ENCODE results near the gene EGFL7.
"Not testable (repeated sequence)": the region's sequence is repeated elsewhere in the genome, so short reads cannot be mapped to it uniquely, and the experiment has no call there.

Gene EGFL7

GRCh38 chr9:136629879-136630661 lies 32.6 kb upstream of the EGFL7 start:
- peak; percentile 59 for DNase-seq (ENCODE audit: low read depth)
- no peak overlapping the region for H3K4me3 ChIP-seq (replicated peaks; ENCODE audit: low read depth, low read length)
- peak; percentile 65 for TF ChIP-seq CTCF (IDR thresholded peaks at IDR 0.05; ENCODE audit: low read length, missing control alignments)

GRCh38 chr9:136630662-136630992 lies 32.1 kb upstream of the EGFL7 start:
- DNase-seq (ENCODE audit: low read depth), result no peak
- no peak for TF ChIP-seq CTCF (IDR thresholded peaks at IDR 0.05; ENCODE audit: low read length, missing control alignments)
- no peak overlapping the region for H3K4me3 ChIP-seq (replicated peaks; ENCODE audit: low read depth, low read length)

- peak; percentile 89 for DNase-seq (ENCODE audit: low read depth)
- TF ChIP-seq CTCF (IDR thresholded peaks at IDR 0.05; ENCODE audit: low read length, missing control alignments), result peak; percentile 87
- no peak overlapping the region for H3K4me3 ChIP-seq (replicated peaks; ENCODE audit: low read depth, low read length)
These were observed 31.4 kb upstream of the EGFL7 start for GRCh38 chr9:136631038-136632000.

GRCh38 chr9:136632072-136632471 lies 30.6 kb upstream of the EGFL7 start:
- not testable (repeated sequence) for H3K4me3 ChIP-seq (replicated peaks; ENCODE audit: low read depth, low read length); DNase-seq (ENCODE audit: low read depth)

GRCh38 chr9:136632491-136633106 lies 30.1 kb upstream of the EGFL7 start:
- H3K4me3 ChIP-seq (replicated peaks; ENCODE audit: low read depth, low read length); DNase-seq (ENCODE audit: low read depth): not testable (repeated sequence)

- no peak for DNase-seq (ENCODE audit: low read depth)
- no peak overlapping the region for H3K4me3 ChIP-seq (replicated peaks; ENCODE audit: low read depth, low read length)
- no peak for TF ChIP-seq CTCF (IDR thresholded peaks at IDR 0.05; ENCODE audit: low read length, missing control alignments)
These were observed 27.8 kb upstream of the EGFL7 start for GRCh38 chr9:136634904-136635303.

GRCh38 chr9:136640171-136641111 lies 22.3 kb upstream of the EGFL7 start:
- TF ChIP-seq CTCF (IDR thresholded peaks at IDR 0.05; ENCODE audit: low read length, missing control alignments), result no peak
- DNase-seq (ENCODE audit: low read depth), result no peak
- H3K4me3 ChIP-seq (replicated peaks; ENCODE audit: low read depth, low read length), result no peak overlapping the region
